ENCODE measurements around the gene EIF2D.

The EIF2D gene

GRCh38 chr1:206545351-206545750 lies 66.9 kb downstream of the EIF2D start:
- no peak for DNase-seq

GRCh38 chr1:206544562-206545257 lies 67.6 kb downstream of the EIF2D start:
- TF ChIP-seq GATA1 (IDR thresholded peaks at IDR 0.05; ENCODE audit: low read depth, low read length), result no peak
- TF ChIP-seq POLR2A (IDR thresholded peaks at IDR 0.05; ENCODE audit: low read length), result no peak
- peak; percentile 59 to 77 for DNase-seq

More at GRCh38 chr1:206545351-206545750, 66.9 kb downstream of the EIF2D start:
- no peak for TF ChIP-seq POLR2A (IDR thresholded peaks at IDR 0.05; ENCODE audit: low read length)
- TF ChIP-seq GATA1 (IDR thresholded peaks at IDR 0.05; ENCODE audit: low read depth, low read length), result no peak

Data from erythroblast (primary cell).